ENCODE data around the gene LPP. TPM values are rescaled to one million over a fixed set of nuclear protein-coding genes. Genes with fewer than 3 reads are reported as not detected.

The LPP gene
- polyA plus RNA-seq, 1 experiment = 76.3 TPM

GRCh38 chr3:188620752-188621151, 466.8 kb downstream of the LPP start:
- ChIA-PET POLR2A (interaction anchor here (1.0 kb wide), 1 partner anchor 86 kb away, joined by 4 read pairs; no protein-coding TSS in a partner anchor), CTCF (interaction anchor here (0.6 to 3.5 kb wide), 2 partner anchors 101 to 334 kb away, joined by 4 to 13 read pairs; no protein-coding TSS in a partner anchor)
- no peak for TF ChIP-seq CTCF (IDR thresholded peaks at IDR 0.05; ENCODE audit: low read depth, low read length)
- Histone ChIP-seq H3K9me3 (ENCODE audit: control insufficient read depth, insufficient read depth, low read length) (no peaks in the 10 kb centered on the region), H3K27ac (ENCODE audit: low read depth, low read length) (no peak overlapping the region), H3K27me3 (ENCODE audit: control insufficient read depth, insufficient read depth, low read length) (no peaks in the 10 kb centered on the region), H3K4me3 (ENCODE audit: low read depth, low read length) (no peak overlapping the region)
- no peak for DNase-seq (ENCODE audit: low read depth, low spot score)

- DNase-seq (ENCODE audit: low read depth, low spot score) = peak; percentile 51
- ChIA-PET POLR2A (no interaction called here), CTCF (interaction anchor here (1.6 to 3.5 kb wide), 2 partner anchors 330 to 884 kb away, joined by 5 to 13 read pairs; no protein-coding TSS in a partner anchor)
- no peak for TF ChIP-seq CTCF (IDR thresholded peaks at IDR 0.05; ENCODE audit: low read depth, low read length)
- no peak overlapping the region for H3K4me3 ChIP-seq (ENCODE audit: low read depth, low read length)
- no peaks in the 10 kb centered on the region for H3K27me3 ChIP-seq (ENCODE audit: control insufficient read depth, insufficient read depth, low read length)
- peak overlapping the region; percentile 25 for H3K27ac ChIP-seq (ENCODE audit: low read depth, low read length)
- no peaks in the 10 kb centered on the region for H3K9me3 ChIP-seq (ENCODE audit: control insufficient read depth, insufficient read depth, low read length)
Observed at GRCh38 chr3:188624384-188624783, 470.4 kb downstream of the LPP start.

- Histone ChIP-seq H3K27me3 (ENCODE audit: control insufficient read depth, insufficient read depth, low read length) (no peaks in the 10 kb centered on the region), H3K4me3 (ENCODE audit: low read depth, low read length) (no peak overlapping the region), H3K27ac (ENCODE audit: low read depth, low read length) (no peak overlapping the region), H3K9me3 (ENCODE audit: control insufficient read depth, insufficient read depth, low read length) (no peaks in the 10 kb centered on the region)
- CTCF ChIA-PET = interaction anchor here (1.6 kb wide), 1 partner anchor 885 kb away, joined by 5 read pairs; no protein-coding TSS in a partner anchor
- DNase-seq (ENCODE audit: low read depth, low spot score) = no peak
- POLR2A ChIA-PET = no interaction called here
- TF ChIP-seq CTCF (IDR thresholded peaks at IDR 0.05; ENCODE audit: low read depth, low read length) = no peak
Observed at GRCh38 chr3:188624828-188625227, 470.9 kb downstream of the LPP start.

- CTCF ChIA-PET = interaction anchor here (0.6 to 2.8 kb wide), 5 partner anchors 77 to 1192 kb away, joined by 5 to 15 read pairs (median 7); no protein-coding TSS in a partner anchor
- Histone ChIP-seq H3K4me3 (ENCODE audit: low read depth, low read length) (no peak overlapping the region), H3K27me3 (ENCODE audit: control insufficient read depth, insufficient read depth, low read length) (no peaks in the 10 kb centered on the region), H3K27ac (ENCODE audit: low read depth, low read length) (no peak overlapping the region), H3K9me3 (ENCODE audit: control insufficient read depth, insufficient read depth, low read length) (no peaks in the 10 kb centered on the region)
- no peak for TF ChIP-seq CTCF (IDR thresholded peaks at IDR 0.05; ENCODE audit: low read depth, low read length)
- POLR2A ChIA-PET = no interaction called here
- DNase-seq (ENCODE audit: low read depth, low spot score) = peak; percentile 70
Observed at GRCh38 chr3:188627652-188628051, 473.7 kb downstream of the LPP start.

- CTCF ChIA-PET = interaction anchor here (0.8 to 2.3 kb wide), 5 partner anchors 9 to 891 kb away, joined by 3 to 11 read pairs (median 3); no protein-coding TSS in a partner anchor
- peak; percentile 68 for DNase-seq (ENCODE audit: low read depth, low spot score)
- no peak for TF ChIP-seq CTCF (IDR thresholded peaks at IDR 0.05; ENCODE audit: low read depth, low read length)
- Histone ChIP-seq H3K9me3 (ENCODE audit: control insufficient read depth, insufficient read depth, low read length) (peaks cover 3% of the 10 kb centered on the region; the same call in 1 of the 2 replicates), H3K27ac (ENCODE audit: low read depth, low read length) (peak overlapping the region; percentile 86), H3K4me3 (ENCODE audit: low read depth, low read length) (no peak overlapping the region), H3K27me3 (ENCODE audit: control insufficient read depth, insufficient read depth, low read length) (no peaks in the 10 kb centered on the region)
- POLR2A ChIA-PET = interaction anchor here (1.3 kb wide), 1 partner anchor 35 kb away, joined by 3 read pairs; no protein-coding TSS in a partner anchor
Observed at GRCh38 chr3:188631291-188632010, 477.5 kb downstream of the LPP start.
